Putamen (tissue), 1 donor: ENCODE results near the gene NATD1.

ENCODE experiments used
- DNase-seq: peaks from one replicate; pipeline ENCODE4 v3.0.0-alpha.2; 2016; ENCODE audit warnings: low spot score

Gene NATD1

DNA sequence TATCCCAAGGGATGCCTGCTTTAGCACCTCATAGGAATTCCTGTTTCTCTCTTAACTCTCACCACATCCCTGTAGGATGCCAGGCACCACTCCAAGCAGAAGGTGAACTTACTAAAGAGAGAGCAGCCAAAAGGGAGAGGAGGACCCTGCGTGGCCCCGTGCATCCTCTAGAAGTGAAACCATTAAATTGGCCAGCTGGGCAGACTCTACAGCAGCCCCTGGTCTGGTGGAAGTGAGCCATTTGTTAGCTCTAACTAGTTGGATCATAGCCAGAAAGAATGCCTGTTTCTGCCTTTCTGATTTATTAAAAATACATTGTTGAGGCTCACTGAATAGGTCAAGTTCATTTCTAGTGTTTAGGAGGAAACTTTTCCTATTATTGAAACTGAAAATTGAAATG lies 61.5 kb downstream of the NATD1 start:
- no peak for DNase-seq

DNA sequence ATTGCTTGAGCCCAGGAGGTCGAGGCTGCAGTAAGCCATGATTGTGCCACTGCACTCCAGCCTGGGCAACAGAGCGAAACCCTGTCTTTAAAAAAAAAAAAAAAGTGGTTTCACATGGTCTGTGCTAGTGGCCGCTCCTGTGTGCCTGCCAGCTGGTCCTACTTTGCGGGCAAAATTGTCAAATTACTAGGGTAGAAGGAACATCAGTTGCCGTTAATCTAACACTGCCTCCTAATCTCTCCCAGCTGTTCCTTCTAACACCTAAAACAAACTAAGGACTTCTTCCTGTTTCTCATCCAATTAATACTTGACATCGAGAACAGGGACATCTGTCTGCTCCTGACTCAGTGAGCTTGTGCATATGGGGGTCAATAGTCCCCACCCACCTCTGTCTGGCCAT lies 63.1 kb downstream of the NATD1 start:
- no peak for DNase-seq

DNA sequence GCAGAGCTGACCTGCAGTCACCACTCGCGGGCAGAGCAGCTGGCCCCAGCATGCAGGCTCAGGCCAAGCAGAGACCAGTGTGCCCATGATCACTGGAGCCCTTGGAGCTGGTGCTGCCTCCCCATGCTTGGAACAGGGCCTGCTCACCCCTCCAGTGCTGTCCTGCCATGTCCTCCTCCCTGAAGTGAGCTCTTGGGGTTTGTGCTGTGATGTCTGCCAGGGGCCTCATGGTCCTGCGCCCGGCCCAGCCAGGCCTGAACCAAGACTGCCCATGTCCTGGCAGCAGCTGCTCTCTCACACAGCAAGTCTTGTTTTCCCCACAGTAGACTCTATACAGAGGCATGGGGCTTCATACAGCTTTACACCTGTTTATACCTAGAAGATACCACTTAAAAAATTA lies 63.8 kb downstream of the NATD1 start:
- no peak for DNase-seq
